ENCODE measurements around the gene GALNT18.

GALNT18 gene

DNA sequence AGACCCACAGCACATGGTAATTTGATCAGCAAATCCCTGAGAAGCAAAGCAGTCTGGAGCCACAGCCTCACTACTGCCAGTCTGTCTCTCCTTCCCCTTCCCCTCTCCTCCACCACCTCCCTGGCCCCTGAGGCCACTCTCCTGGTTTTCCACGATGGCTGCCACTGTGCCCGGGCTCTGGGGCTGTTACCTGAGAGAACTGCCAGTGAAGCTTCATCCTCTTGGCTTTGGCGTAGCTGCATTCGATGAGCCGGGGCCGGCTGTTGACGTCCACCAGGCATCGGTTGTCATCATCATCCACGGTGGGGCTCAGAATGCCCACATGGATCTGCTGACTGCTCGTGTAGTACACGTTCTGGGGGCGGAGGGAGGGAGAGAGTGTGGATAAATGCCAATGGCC is 329.0 kb downstream of the GALNT18 start:
- DNase-seq = no peak

DNA sequence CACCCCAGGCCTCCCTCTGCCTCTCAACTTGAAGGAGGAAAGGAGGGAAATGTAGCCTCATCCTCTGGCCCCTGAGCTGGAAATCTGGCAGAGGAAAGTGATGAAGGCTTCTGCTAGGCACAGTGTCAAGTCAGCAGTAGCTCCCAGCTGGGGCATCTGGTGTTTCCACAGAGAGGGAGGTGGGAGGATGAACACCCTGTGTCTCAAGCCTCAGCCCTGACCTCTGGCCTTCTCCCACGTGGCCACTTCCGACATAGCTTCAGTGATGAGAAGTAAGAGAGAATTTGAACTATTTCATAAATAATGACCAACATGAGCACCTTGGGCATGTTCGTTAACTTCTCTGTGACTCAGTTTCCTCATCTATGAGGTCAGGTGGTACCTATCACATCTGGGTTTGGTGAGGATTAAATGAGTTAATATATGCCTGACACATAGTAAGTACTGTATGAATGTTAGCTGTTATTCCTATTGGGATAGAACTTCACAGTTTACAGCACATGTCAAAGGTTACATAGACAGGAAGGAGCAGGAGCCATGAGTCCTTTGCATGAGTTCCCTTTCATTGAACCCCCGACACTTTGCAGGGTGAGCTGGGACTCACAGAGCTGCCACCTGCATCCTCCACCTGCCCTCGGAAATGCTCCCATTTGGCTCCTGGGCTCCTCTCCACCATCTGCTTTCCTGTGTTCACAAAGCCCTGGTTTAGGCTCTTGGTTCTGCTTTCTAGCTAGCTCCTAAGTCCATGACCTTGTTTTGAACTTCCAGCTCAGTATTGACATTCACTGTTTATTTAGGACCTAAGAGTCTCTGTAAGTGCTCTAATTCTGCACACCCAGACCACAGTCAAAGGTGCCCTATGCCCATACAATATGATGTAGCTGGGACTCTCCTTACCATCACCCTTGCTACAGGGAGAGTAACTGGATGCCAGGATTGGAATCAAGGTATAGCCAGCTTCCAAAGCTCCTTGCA is 330.5 kb downstream of the GALNT18 start:
- DNase-seq = no peak

DNA sequence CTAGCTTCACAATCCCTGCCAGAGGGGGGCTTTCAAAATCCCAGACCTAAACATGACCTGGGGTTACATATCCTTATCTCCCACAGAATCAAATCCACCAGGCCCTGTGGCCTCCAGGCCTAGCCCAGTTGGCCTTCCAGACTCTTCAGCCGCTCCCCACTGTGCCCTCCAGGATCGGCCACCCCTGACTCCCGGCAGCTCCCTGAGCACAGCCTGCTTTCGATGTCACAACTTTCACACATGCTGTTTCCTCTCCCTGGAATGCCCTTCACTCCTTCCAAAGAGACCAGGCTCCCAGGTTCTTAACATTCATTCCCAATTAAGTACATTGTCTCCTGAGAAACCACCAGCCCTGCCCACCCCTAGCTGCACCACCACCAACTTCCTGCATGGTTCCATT is 331.5 kb downstream of the GALNT18 start:
- no peak for DNase-seq

DNA sequence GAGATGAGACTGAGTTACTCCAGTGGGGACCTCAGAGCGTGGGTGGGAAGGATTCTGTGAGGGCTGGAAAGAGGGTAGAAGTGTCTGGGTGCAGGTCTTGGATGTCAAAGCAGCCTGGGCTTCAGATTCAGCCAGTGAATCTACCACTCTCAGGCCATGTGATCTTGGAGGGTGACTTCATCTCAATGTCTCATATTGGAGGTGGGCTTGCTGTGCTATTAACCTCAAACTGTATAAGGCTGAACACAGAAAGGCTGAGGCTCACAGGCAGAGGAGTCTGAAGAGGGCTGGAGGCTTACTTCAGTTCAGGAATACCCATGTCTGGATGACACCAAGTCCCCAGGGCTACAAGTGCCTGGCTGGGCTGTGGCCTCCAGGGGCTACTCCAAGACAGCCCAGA is 332.1 kb downstream of the GALNT18 start:
- DNase-seq = no peak

DNA sequence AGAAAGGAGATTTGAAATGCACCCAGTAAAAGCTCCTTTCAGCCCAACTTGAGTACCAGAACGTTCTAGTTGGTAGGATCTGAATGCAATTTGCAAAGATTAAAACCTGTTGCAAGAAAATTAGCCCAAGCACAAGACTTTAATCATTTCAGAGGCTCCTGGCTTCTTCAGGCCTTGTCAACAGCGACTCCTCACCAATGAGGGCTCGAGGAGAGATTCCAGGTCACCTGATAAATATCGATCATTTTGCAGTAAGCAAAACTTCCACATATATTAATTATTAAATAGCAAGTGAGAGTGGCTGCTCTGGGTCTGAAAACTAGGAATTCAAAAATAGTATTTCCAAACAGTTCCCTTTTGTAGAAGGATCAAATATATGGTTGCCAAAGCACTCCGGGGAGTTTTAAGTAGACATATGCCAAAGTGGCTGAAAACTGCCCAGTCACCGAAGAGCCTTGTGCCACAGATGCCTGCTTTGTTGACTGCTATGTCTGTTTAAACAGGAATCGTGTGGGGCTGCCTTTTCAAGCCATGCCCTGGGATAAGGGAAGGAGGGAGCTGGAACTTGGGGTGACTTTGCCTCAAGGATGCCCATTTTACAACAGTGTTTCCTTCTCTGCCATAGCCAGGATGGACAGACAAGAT is 332.7 kb downstream of the GALNT18 start:
- no peak for DNase-seq

DNA sequence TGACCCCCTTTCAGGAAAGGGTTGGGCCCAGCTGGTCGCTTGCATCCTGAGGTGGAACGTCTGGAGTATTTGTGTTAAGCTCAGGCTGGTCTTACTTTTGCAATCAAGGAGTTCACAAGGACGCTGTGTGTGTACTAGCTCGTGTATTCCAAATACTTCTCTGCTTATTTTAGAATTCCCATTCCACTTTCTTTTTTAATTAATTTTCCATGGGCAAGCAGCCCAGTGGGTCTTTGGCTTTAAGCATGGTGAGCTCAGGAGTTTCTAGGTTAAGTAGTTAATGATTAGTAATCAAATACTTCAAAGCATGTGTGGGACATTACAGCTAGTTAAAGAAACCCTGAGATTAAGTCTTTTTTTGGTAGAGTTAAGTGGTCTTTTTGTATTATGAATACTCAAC is 337.3 kb downstream of the GALNT18 start:
- no peak for DNase-seq

DNA sequence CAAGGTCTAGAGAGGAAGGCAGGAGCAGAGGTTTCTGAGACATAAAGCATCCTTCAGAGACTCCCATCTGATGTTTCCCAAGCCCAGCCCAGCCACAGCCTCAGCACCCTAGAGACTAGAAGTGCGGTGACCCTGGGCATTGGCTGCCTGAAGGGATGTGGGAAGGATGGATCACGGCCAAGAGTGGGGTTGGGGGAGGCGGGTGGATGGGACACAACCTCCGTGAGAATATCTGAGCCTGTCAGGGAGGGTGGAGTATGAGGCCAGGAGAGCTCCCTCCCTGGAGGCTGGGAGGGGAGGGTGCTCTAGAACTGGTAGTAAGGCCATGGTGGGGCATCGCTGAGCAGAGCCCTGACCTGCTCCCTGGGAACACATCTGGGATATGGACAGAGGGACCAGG is 340.2 kb downstream of the GALNT18 start:
- no peak for DNase-seq

DNA sequence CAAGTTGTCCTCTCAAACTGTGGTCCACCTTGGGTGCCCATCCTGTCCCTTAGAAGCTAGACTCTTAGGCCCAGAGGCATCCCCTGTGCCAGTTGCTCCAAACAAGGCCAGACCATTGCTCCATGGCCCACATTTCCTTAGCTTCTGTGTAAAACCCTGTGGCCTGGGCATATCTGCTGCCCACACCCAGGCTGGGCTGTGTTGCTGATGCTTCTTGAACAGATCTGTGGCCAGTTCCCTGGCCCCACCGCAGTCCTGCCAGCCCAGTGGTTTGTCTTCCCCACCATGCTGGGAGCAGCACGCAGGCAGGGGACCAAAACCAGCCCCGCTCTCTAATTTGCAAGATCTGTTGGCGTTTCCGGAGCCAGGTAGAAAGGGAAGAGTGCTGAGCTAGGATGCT is 341.0 kb downstream of the GALNT18 start:
- DNase-seq = no peak

DNA sequence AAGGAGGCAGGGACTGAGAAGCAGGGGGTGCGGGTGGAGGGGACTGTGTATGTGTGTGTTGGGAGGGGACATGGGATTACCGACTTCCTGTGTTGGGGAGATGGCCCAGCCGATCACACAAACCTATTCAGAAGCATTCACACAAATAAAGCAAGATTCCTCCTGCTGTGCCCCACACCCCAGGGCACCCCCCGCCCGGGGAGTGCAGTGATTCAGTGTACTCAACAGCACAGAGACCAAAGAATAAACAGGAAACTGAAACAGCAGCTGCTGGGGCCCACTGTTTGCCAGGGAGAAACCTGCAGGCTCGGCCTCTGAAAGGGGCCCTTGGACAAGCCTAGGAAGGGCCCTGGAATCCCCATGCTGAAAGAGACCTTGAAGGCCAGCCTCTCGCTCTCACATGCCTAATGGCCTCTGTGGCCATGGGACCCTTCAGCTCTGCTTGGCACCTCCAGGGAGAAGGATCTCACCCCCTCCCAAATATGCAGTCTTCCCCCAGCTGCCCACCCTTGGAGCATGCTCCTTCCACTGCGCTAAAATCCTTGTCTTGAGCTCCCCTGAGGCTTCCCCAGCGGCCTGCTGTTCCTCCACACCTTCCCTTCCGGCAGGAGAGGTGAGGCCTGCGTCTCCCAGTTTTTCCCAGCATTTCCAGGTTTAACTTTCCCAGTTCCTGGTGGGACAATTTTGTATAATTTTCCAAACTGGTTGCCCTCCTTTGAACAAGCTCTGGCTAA is 341.7 kb downstream of the GALNT18 start:
- DNase-seq = peak; percentile 53

DNA sequence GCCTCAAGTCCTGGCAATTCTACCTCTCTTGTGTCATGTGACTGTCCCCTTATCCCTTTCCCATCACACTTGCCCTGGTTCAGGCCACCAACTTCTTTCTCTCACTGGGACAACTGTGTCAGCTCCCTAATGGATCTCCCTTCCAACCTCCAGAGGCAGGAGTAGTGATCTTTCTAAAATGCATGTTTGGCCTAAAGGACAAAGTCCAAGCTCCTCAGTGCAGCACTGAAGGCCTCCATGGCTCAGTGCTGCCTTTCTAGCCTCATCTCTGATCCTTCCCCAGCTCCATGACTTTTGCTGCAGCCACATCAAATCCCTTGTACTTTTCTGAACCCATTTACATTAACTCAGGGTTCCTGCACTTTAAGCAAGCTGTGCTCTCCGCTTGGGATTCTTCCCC is 349.6 kb downstream of the GALNT18 start:
- no peak for DNase-seq

DNA sequence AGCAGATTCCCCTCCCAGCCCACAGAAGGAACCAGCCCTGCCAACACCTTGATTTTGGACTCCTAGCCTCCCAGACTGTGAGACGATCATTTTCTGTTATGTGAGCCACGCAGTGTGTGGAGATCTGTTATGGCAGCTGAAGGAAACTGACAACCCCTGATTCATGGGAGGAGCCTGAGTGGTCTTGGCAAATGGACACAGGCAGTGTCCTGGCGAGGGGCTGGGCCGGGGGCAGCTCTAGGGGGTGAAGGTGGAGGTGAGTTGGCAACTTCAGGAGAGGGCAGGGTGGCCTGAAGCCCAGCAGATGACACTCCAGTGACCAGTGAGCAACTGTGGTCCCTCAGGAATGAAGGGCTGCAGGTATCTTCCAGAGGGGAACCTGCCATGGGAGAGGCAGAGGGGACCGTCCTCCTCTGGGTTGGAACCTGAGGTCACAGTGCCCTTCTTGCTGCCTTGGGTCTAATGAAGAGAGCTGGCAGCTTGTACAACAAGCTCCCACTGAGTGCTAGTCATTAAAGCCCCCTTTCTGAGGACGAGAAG is 351.5 kb downstream of the GALNT18 start:
- DNase-seq = no peak

DNA sequence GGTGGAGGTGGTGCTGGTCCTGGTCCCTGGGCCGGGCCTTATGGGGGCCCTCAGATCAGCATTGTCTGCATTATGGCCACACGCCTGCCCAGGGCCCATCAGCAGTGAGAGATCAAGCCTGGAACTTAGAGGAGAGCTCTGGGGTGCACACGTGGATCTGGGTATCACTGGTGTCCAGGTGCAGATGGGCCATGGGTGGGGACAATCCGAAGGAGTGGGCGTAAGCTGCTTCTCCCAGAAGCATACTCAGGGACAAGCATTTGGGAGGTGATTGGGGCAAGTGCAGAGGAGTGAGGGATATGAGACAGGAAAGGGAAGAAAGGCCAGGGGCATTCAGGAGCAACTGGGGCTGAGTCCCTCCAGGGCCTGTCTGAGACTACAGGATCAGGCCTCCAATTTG is 353.1 kb downstream of the GALNT18 start:
- DNase-seq = no peak

DNA sequence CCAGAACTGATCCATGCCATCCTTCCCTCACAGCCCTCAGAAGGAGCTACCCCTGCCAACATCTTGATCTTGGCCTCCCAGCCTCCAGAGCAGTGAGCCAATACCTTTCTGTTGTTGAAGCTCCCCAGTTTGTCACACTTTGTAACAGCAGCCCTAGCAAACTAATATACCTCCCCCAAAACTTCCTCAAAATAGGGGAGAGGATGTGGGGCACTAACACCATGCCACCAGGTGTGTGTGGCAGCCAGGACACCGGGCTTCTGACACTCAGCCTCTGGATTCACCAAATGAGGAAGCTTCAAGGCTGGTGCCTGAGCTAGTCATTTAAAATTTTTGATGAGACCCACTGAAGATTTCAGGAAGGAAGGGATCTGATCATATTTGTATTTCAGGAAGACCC is 353.7 kb downstream of the GALNT18 start:
- no peak for DNase-seq

DNA sequence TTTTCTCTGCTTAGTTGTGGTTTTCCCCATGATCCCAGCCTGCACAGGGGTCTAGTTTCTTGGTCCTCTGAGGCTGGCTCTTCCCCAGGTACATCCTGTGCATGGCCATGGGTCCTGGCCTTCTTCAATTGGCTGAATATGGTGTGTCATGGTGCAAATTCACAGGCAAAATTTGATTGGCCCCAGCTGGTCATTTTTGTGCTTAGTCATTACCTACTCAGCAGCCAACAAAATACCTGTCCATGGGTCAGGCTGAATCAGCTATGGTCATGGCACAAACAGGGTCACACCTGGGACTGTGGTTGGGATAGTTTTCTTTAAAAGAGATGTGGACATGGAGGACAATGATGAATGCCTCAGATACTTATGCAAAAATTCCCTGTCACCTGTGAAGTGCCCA is 354.5 kb downstream of the GALNT18 start:
- no peak for DNase-seq

DNA sequence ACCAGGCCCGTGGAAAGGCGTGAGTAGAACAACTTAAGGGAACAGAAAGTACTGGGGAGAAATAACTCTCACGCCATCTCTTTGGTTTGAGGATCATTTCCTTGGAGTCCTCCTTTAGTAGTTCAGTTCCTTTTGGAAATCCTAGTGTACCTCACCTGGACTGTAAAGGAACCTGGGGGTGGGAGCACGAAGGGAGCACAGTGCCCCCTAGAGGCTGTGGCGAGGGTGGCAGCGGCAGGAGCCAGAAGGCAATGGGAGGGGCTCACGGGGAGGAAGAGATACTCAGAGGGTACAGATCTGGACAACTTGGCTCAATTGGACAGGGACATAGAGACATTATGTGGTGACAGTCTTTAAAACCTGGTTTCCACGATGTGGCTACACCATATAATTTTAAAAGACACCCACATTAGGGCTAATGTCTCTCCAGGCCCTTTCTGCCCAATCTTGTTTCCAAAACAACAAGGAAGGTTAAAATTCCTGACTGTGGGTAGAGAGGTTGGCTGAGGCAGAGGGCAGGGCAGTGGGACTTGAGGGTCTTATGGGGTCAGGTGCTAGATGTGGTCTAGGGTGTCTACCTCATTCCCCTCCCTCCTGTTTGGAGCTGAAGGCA is 355.7 kb downstream of the GALNT18 start:
- no peak for DNase-seq

DNA sequence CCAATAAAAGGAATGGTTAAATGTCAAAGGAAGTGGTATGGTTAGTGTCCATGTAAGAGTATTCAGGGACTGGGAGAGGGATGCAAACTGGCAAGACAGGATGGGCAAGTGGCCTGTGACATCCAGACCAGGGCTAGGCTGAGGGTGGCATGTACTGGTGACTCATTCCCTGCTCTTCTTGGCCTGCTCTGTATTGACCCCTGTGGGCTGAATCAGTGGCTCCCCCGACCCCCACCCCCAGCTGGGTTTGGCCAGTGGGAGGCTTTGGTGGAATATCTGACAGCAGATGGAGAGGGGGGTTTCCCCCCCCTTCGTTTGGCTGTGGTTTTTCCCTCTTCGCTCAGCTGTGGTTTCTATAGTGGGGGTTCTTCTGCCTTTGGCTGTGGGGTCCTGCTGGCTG is 356.5 kb downstream of the GALNT18 start:
- no peak for DNase-seq

DNA sequence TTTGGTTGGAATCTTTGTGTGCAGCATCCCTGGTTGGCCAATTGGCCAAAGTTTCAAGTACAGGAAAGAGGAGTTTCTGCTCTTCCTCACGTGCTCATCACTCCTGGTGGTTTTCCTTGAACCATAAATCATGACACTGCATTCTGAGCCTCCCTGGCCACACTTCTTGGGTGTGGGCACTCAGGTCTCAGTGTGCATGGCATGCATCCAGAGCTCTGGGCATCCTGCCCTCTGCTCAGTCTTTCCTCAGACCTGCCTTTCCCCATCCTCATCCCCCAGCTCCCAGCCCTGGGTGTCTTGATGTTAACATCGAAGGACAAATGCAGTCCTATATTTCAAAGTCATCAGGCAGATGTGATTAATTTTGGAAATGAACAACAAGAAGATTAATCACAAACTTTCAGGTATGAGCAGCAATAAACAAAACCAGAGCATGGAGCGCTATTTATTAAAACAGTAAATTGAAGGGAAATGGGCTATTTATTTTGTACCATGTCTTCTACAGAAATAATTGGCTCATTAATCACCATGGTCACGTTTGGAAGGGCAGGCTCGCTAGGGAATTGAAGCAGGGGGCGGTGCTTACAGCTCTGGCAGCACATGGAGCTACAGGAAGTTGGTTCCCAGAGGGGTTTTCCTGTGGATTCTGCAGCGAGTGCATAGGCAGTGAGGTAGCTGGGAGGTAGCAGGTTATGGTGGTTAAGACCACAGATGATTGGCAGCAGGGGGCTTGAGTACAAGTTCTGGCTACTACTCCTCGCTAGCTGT is 358.4 kb downstream of the GALNT18 start:
- DNase-seq = peak; percentile 23

DNA sequence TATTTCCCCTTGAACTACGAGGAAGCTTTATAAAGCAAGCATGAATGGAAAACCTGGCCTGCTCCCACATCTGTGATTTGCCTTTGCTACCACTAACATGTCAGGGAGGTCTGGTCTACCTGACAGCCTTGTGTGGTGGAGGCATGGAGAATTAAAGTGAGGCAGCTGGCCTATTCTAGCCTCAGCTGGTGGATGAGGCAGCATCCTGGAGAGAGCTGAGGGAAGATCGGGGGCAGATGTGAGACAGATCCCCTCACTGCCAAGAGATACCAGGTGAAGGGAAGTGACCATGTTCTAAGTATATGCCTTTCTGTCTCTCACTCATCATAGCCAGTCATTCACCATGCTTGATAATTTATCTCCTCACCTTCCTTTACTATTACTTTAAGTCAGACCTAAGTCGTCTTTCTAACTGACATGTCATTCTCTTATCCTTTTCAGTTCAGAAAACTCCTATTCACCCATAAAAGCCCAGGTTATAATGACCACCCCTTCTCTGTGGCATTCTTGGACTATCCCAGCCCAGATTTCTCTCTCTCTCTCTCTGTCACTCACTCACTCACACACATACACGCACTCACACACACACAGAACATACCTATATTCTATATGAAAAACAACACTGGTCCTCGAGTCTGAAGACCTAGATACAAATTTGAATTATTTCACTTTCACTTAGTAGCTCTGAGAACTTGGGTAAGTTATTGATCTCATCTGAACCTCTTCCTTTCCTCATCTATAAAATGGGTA is 359.5 kb downstream of the GALNT18 start:
- no peak for DNase-seq

DNA sequence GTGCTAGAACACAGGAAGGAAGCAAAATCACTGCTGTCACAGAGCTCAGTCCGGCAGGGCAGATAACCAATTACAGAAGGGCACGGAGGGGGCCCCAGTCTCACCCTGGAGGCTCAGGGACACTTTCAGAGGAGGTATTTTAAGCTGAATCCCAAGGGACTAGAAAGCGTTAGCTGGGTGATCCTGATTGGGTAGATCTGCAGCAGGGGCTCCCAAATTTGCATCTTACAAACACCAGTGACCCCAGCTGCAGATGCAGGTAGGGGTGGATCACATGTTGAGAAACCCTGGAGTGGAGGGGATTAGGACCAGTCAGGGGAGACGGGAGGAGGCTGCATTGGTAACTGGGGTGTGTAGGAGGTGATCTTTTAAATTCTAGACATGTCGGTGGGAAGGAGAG is 360.2 kb downstream of the GALNT18 start:
- no peak for DNase-seq

DNA sequence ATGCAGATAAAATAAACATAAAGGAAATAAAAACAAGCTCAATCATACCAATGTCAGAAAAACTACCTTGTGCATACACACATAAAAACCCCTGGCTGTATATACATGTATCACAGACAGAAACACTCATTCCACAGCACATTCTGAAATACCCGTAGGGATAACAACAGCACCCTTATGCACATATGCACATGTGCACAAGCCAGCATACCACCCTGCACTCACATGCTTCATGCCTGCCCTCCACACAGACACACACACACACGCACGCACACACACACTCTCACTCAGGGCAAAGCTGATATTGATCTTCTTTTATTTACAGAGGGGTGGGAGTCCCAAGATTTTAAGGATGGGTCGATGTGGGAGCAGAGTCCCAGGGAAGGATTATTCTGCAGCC is 360.9 kb downstream of the GALNT18 start:
- no peak for DNase-seq

DNA sequence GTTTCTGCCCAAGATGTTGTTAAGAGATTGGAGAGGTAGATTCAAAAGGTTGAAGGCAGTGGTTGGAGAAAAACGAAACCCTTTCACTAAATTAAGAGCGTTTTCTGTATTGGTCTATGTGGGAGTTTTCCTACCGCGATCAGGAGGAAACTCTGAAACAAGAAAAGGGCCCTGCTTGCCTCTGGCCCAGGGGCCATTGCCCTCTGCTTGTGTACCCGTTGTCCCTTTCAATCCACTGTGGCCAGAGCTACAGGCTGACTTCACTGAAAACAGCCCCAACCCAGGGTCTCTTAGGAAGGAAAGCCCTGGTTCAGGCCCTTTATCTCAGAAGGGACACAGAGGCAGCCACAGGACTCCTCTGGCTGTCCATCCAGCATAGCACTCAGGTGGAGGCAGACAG is 367.8 kb downstream of the GALNT18 start:
- no peak for DNase-seq
